ENCODE data around the gene EIF2AK2.

- TF ChIP-seq POLR2A (IDR thresholded peaks at IDR 0.05) (no peak), CTCF (IDR thresholded peaks at IDR 0.05) (no peak), EP300 (IDR thresholded peaks at IDR 0.05) (no peak)
Measured at GRCh38 chr2:37180006-37180639, 23.3 kb upstream of the EIF2AK2 start.
